IPS-18a (cell line): Measurements from ENCODE around the gene TP53BP2.

Experiments
- H3K27ac ChIP-seq: one replicate; pipeline ENCODE4 v1.5.1; 2013; ENCODE audit warnings: low read length
- H3K27me3 ChIP-seq: one replicate; pipeline ENCODE4 v1.6.1; 2013; ENCODE audit warnings: mild to moderate bottlenecking, low read length; ENCODE audit not compliant: control insufficient read depth, insufficient read depth
- H3K36me3 ChIP-seq: one replicate; pipeline ENCODE4 v1.6.1; 2013; ENCODE audit warnings: low read depth, low read length; ENCODE audit not compliant: control insufficient read depth
- H3K4me1 ChIP-seq: one replicate; pipeline ENCODE4 v1.6.1; 2013; ENCODE audit warnings: low read depth, low read length; ENCODE audit not compliant: control insufficient read depth
- H3K4me3 ChIP-seq: one replicate; pipeline ENCODE4 v1.5.1; 2013; ENCODE audit warnings: low read length
- H3K9ac ChIP-seq: one replicate; pipeline ENCODE4 v1.6.1; 2013; ENCODE audit warnings: mild to moderate bottlenecking, low read length, moderate library complexity
- H3K9me3 ChIP-seq: one replicate; pipeline ENCODE4 v1.6.1; 2013; ENCODE audit warnings: low read depth, low read length; ENCODE audit not compliant: control insufficient read depth

Gene TP53BP2

DNA sequence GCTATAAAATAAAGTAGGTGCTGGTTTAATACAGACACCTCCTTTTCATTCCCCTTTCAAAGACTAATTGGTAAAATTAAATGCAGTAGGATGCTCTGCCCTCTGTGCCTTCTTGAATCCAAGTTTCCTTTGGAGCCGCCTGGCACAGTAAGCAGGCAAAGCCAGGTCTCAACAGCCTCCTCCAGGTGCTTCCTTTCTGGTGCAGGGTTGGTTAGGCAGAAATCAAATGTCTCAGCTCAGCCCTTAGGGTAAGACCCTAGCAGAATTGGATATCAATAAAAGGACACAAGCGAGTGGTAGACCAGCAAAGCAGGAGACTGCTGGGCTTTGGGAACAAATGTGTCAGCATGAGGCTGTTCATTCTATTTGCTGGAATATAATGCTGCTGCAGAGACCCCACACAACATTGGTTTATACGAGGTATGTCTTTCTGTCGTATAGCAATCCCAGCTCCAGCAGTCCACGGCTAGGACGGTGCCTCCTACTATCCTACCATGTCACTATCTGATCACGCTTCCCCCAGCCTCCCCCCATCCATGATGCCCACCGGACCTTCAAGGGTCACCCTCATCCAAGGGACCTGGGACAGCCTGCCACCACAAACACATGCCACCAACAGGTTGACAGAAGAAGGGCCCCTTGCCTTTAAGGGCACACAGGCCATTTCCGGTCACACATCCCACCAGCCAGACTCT is 75.0 kb downstream of the TP53BP2 start:
- no peaks in the 10 kb centered on the region for H3K4me1 ChIP-seq

GRCh38 chr1:223765719-223766340 is 79.9 kb downstream of the TP53BP2 start:
- Histone ChIP-seq H3K27me3 (no peaks in the 10 kb centered on the region), H3K9ac (no peak overlapping the region), H3K4me3 (no peak overlapping the region), H3K27ac (no peak overlapping the region), H3K4me1 (no peaks in the 10 kb centered on the region), H3K36me3 (peaks cover 7% of the 10 kb centered on the region), H3K9me3 (no peaks in the 10 kb centered on the region)

More for the DNA sequence above, 75.0 kb downstream of the TP53BP2 start:
- Histone ChIP-seq H3K27ac (no peak overlapping the region), H3K4me3 (no peak overlapping the region), H3K27me3 (no peaks in the 10 kb centered on the region), H3K36me3 (peaks cover 40% of the 10 kb centered on the region), H3K9me3 (no peaks in the 10 kb centered on the region), H3K9ac (no peak overlapping the region)

DNA sequence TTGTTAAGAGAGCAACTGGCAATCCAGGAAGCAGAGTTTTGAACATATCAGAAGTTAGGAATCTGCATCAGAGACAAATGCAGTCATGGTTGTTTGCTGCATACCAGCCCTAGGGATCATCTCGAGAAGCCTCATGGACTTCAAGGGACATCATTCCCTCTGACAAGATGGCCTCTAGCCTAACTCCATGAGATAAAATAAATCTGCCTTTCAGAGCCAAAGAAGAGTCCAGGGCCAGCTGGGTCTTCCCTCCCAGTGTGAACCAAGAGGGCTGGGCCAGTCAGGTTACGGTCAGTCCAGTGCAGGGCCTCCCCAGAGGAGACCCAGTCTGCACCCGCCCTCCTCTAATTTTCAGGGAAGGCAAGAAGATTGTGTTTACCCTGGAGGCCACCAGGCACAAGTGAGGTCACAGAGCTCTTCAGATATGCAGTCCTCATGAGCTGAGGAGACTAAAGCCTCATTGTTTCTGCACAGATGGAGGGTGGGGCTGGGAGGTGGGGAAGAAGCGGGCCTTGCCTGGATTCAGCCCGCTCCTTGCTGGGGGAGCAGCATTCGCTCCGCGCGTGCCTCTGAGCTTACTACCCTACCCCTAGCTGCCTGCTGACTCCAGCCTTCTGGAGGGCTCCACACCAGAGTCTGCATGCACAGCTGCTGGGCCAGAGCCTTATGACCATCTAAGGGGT is 80.6 kb downstream of the TP53BP2 start:
- Histone ChIP-seq H3K36me3 (peaks cover 6% of the 10 kb centered on the region), H3K9me3 (no peaks in the 10 kb centered on the region), H3K27me3 (no peaks in the 10 kb centered on the region), H3K27ac (no peak overlapping the region), H3K4me3 (no peak overlapping the region), H3K9ac (no peak overlapping the region), H3K4me1 (no peaks in the 10 kb centered on the region)

DNA sequence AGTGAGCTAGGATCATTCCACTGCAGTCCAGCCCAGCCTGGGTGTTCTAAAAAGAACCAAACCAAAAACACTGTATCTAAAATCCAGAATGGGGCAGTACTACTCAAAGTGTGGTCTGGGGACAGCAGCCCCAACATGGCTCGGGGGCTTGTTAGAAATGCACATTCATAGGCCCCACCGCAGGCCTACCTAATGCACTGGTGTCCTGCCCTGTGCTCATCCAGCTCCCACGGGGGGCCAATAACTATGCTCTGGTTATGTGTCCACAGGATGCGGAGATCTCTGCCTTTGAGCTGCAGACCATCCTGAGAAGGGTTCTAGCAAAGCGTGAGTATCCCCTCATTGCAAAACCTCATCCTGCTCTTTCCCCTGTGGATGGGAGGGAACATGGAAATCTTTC is 81.9 kb downstream of the TP53BP2 start:
- H3K27me3 ChIP-seq, result no peaks in the 10 kb centered on the region
- no peak overlapping the region for H3K4me3 ChIP-seq
- H3K4me1 ChIP-seq, result no peaks in the 10 kb centered on the region
- H3K27ac ChIP-seq, result no peak overlapping the region
- no peak overlapping the region for H3K9ac ChIP-seq
- H3K9me3 ChIP-seq, result no peaks in the 10 kb centered on the region
- H3K36me3 ChIP-seq, result no peaks in the 10 kb centered on the region

DNA sequence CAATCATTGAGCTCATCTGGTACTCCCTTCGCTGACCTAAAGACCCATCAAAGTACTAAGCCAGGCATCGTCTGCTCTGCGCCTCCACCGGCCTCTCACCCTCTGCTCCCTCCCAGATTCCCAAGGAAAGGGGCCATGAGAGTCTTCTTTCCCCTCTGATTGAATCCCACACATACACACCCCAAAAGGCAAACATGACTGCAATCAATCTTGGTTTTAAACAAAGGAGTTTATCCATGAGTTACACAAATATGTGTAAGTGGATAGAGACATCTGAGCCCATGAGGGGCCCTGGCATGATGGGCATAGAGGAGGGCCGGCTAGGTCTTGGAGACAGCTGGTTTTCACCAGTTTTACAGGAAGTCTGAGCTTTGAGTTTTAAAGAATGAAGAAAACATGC is 82.5 kb downstream of the TP53BP2 start:
- Histone ChIP-seq H3K27ac (no peak overlapping the region), H3K9me3 (no peaks in the 10 kb centered on the region), H3K4me3 (no peak overlapping the region), H3K9ac (no peak overlapping the region), H3K4me1 (no peaks in the 10 kb centered on the region), H3K27me3 (no peaks in the 10 kb centered on the region), H3K36me3 (no peaks in the 10 kb centered on the region)

DNA sequence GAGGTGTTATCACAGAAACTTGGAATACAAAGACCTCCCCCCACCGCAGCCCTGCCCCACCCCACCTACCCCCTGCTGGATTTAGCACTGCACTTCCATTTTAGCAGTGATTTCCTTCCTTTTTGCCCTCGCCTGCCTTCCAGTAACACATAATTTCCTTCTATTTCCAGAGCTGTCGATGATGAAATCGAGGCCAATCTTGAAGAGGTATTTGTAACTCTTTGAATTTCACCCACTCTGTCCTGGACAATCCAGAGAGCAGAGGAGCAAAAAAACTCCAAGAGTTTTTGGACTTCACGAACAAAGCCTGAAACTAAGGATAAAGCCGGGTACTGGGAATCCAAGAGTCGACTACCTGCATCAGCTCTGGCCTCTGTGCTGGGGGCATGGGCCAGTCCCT is 84.3 kb downstream of the TP53BP2 start:
- Histone ChIP-seq H3K9ac (no peak overlapping the region), H3K36me3 (no peaks in the 10 kb centered on the region), H3K4me3 (no peak overlapping the region), H3K27me3 (no peaks in the 10 kb centered on the region), H3K4me1 (no peaks in the 10 kb centered on the region), H3K9me3 (no peaks in the 10 kb centered on the region), H3K27ac (no peak overlapping the region)

DNA sequence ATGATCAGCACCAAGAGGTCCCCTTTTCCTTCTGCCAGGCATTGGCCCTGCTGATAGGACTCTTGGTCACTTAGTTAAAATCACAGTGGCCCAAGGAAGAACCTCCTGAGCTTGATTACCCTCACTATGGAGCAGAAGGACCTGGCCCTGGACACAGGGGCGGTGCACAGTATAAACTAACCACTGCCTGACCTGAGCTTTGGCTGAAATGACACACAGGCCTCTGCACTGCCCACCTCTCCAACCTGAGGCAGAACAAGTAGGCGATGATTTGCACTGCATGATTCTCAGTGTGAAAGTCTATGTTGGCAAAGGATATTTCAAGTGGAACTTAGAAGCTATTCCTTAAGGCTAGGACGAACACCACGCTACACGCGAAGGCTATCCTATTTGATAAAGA is 84.9 kb downstream of the TP53BP2 start:
- no peaks in the 10 kb centered on the region for H3K27me3 ChIP-seq
- H3K4me3 ChIP-seq, result no peak overlapping the region
- H3K9ac ChIP-seq, result no peak overlapping the region
- H3K27ac ChIP-seq, result no peak overlapping the region
- no peaks in the 10 kb centered on the region for H3K9me3 ChIP-seq
- H3K4me1 ChIP-seq, result no peaks in the 10 kb centered on the region
- no peaks in the 10 kb centered on the region for H3K36me3 ChIP-seq

- Histone ChIP-seq H3K4me1 (no peaks in the 10 kb centered on the region), H3K9me3 (no peaks in the 10 kb centered on the region), H3K4me3 (no peak overlapping the region), H3K36me3 (no peaks in the 10 kb centered on the region), H3K9ac (no peak overlapping the region), H3K27me3 (no peaks in the 10 kb centered on the region), H3K27ac (no peak overlapping the region)
Measured at GRCh38 chr1:223759273-223759672, 86.5 kb downstream of the TP53BP2 start.

DNA sequence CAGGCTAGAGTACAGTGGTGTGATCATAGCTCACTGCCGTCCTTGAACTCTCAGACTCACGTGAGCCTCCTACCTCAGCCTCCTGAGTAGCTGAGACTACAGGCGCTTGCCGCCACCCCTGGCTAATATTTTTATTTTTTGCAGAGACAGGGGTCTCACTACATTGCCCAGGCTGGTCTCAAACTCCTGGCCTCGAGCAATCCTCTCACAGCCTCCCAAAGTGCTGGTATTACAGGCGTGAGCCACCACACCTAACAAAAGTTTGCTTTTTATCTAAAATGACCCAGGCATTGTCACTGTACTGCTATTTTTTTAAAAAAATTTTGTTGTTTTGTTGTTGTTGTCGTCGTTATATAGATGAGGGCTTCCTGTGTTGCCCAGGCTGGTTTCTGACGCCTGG is 87.0 kb downstream of the TP53BP2 start:
- no peaks in the 10 kb centered on the region for H3K4me1 ChIP-seq
- H3K27me3 ChIP-seq, result no peaks in the 10 kb centered on the region
- H3K9ac ChIP-seq, result no peak overlapping the region
- no peaks in the 10 kb centered on the region for H3K9me3 ChIP-seq
- no peak overlapping the region for H3K27ac ChIP-seq
- H3K4me3 ChIP-seq, result no peak overlapping the region
- H3K36me3 ChIP-seq, result no peaks in the 10 kb centered on the region

DNA sequence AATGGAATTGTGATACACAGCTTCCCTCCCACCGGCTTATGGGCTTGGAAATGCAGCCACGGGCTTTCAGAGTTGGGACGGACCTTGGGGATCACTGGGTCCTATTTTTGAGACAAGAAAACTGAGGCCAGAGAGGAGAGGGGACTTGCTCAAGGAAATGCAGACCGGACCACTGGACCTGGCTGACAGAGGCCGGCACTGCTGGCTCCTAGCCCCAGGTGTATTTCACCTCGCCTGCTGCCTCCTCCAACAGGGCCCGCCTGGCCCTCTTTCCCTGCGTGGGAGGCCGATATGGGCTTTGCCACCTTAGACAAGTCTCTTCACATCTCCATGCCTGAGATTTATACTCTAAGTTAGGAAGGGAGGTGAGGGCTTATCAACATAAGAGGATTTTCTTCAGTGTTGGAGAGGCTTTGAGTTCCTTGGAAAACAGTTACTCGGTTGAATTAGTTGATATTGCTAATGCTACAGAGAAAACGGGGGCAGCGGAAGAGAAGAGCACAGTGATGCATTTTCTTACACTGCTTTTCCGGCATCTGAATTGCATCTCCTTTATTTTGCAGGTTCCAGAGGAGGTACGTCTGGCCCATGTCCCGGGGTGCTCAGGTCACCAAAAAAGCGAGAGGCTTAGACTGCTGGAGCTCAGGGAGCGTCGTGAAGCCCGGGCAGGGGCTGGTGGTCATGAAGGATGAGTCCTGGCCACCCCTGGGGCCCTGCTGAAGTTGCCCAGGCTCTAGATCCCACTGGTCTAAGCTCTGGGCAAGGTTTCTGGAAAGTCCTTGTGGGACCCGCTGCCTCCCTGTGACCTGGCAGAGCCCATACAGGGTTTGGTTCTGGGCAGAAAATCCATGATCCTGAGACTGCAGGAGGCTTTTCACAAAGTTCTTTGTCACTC is 88.7 kb downstream of the TP53BP2 start:
- Histone ChIP-seq H3K4me3 (no peak overlapping the region), H3K27me3 (no peaks in the 10 kb centered on the region), H3K9ac (no peak overlapping the region)

DNA sequence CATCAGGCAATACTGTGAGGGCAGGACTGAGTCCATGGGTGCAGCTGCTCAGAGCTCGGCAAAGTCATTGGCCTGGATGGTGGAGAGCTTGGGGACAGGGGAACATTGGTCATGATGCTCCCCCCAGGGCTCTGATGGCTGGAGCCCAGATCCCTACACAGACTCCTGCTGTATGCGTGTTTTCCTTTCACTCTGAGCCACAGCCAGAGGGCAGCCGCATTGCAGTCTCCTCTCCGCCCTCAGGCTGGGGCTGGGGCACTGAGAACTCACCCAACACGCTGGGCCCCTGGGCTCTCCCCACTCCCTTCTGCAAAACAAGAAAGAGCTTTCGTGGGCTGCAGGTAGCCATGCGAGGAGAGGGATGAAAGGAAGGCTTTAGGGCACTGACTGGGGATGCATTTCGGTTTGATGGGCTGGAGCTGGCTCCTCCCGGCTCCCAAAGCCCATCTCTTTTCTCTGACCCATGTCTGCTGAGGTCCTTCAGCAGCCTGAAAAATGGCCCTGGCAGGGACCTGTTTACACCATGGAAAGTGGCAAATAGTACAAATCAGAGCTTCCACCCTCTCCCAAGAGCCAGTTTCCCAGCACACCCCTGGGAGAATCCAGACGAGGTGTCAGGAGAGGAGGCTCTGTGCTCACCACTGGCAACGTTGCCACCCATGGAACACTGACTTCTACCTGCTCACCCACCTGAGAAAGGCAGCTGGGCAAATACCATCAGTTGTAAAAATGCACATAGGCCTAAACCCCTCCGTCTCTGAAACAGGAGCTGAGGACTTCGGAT is 89.6 kb downstream of the TP53BP2 start:
- peaks cover 9% of the 10 kb centered on the region for H3K4me1 ChIP-seq
- H3K27me3 ChIP-seq, result no peaks in the 10 kb centered on the region
- no peak overlapping the region for H3K9ac ChIP-seq
- H3K9me3 ChIP-seq, result no peaks in the 10 kb centered on the region
- H3K27ac ChIP-seq, result no peak overlapping the region
- H3K36me3 ChIP-seq, result peaks cover 3% of the 10 kb centered on the region
- no peak overlapping the region for H3K4me3 ChIP-seq

More for the DNA sequence above, 88.7 kb downstream of the TP53BP2 start:
- Histone ChIP-seq H3K4me1 (peaks cover 9% of the 10 kb centered on the region), H3K9me3 (no peaks in the 10 kb centered on the region), H3K36me3 (no peaks in the 10 kb centered on the region), H3K27ac (no peak overlapping the region)
